Lower leg skin (tissue), 3 donors: ENCODE results near the gene OXTR.

Source experiments
- POLR2A ChIP-seq, 2 donors: fragments of 450-650 bp; IDR thresholded peaks; one replicate each; pipeline ENCODE4 v1.6.1; 2016 to 2017; ENCODE audit warnings: antibody characterized with exemption in 2 of 2, mild to moderate bottlenecking in 1 of 2, moderate library complexity in 1 of 2
- TF ChIP-seq, protein P1 (sequence below), 3 donors: fragments of 450-650 bp; IDR thresholded peaks; one replicate each; pipeline ENCODE4 v1.5.1; 2016; ENCODE audit warnings: antibody characterized with exemption in 3 of 3, mild to moderate bottlenecking in 3 of 3, moderate library complexity in 2 of 3

DNA sequence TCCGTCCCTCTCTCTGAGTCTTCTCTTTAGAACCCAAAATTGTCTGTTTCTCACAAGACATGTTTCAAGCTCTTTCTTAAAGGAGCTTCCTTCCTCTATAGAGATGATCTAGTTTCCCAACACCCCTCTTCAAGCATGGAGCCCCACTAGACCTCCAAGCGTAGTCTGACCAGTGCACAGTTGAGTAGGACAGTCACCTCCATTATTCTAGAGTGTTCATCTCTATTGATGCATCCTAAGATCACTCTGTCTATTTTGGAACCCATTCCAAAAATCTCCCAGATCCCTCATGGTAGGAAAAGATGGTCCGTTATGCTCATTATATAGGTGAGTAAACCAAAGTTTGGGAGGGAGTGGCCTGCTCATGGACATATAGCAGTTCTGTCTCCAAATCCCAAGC, 39.9 kb downstream of the OXTR start:
- TF ChIP-seq, protein P1, sequence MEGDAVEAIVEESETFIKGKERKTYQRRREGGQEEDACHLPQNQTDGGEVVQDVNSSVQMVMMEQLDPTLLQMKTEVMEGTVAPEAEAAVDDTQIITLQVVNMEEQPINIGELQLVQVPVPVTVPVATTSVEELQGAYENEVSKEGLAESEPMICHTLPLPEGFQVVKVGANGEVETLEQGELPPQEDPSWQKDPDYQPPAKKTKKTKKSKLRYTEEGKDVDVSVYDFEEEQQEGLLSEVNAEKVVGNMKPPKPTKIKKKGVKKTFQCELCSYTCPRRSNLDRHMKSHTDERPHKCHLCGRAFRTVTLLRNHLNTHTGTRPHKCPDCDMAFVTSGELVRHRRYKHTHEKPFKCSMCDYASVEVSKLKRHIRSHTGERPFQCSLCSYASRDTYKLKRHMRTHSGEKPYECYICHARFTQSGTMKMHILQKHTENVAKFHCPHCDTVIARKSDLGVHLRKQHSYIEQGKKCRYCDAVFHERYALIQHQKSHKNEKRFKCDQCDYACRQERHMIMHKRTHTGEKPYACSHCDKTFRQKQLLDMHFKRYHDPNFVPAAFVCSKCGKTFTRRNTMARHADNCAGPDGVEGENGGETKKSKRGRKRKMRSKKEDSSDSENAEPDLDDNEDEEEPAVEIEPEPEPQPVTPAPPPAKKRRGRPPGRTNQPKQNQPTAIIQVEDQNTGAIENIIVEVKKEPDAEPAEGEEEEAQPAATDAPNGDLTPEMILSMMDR (IDR thresholded peaks at IDR 0.05) = no peak
- TF ChIP-seq POLR2A (IDR thresholded peaks at IDR 0.05) = no peak
